HAP-1 (cell line): ENCODE measurements around the gene USP35.
"Not testable (repeated sequence)": the region's sequence is repeated elsewhere in the genome, so short reads cannot be mapped to it uniquely, and the experiment has no call there.

Experiments
- DNase-seq, 2 experiments: peaks; one replicate each; pipeline ENCODE4 v3.0.0-alpha.2; 2016 to 2020; ENCODE audit warnings: low spot score in 2 of 2
- H3K27me3 ChIP-seq: fragments of 250-450 bp; sonication (Bioruptor Pico); 2 replicates; pipeline ENCODE4 v1.5.1; 2020; ENCODE audit warnings: low read depth, mild to moderate bottlenecking, moderate library complexity
- H3K36me3 ChIP-seq: fragments of 250-450 bp; sonication (Bioruptor Pico); replicated peaks from 2 replicates; pipeline ENCODE4 v1.5.1; 2020; ENCODE audit warnings: mild to moderate bottlenecking
- H3K4me1 ChIP-seq: fragments of 250-450 bp; sonication (Bioruptor Pico); 2 replicates; pipeline ENCODE4 v1.5.1; 2020; ENCODE audit warnings: mild to moderate bottlenecking
- H3K4me3 ChIP-seq: fragments of 250-450 bp; sonication (Bioruptor Pico); 2 replicates; pipeline ENCODE4 v1.5.1; 2020; ENCODE audit warnings: mild to moderate bottlenecking, moderate library complexity
- H3K9me3 ChIP-seq: fragments of 250-450 bp; sonication (Bioruptor Pico); 2 replicates; pipeline ENCODE4 v1.5.1; 2020; ENCODE audit warnings: mild to moderate bottlenecking, moderate library complexity
- in situ Hi-C: fragments of 300-500 bp; cut with MboI; formaldehyde crosslinking; loops from 3 replicates; pipeline ENCODE4 v1.14.3; 2020; ENCODE audit warnings: low sequenced_read_pairs, inconsistent platforms, mixed read lengths

USP35 gene

DNA sequence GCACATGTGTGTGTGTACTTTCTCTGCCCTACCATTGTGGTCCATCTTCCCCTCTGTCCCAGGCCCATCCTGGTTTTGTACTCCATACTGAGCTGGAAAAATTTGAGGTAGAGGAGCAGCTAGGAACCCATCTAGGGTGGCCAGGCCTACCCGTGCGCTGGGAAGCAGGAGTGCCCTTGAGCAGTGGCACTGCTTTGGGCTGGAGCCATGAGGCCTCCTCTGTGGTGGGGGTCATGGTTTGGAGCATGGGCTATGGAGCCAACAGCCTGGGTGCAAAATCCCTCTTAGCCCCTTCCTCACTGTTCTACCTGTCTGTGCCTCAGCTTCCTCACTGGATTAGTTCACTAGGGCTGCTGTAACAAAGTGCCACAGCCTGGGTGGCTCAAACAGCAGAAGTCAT lies 27.4 kb upstream of the USP35 start:
- Histone ChIP-seq H3K4me3 (no peak overlapping the region), H3K27me3 (no peaks in the 10 kb centered on the region), H3K9me3 (no peaks in the 10 kb centered on the region), H3K36me3 (no peaks in the 10 kb centered on the region), H3K4me1 (peaks cover 7% of the 10 kb centered on the region)
- DNase-seq = no peak
- in situ Hi-C loops = no loop called here

DNA sequence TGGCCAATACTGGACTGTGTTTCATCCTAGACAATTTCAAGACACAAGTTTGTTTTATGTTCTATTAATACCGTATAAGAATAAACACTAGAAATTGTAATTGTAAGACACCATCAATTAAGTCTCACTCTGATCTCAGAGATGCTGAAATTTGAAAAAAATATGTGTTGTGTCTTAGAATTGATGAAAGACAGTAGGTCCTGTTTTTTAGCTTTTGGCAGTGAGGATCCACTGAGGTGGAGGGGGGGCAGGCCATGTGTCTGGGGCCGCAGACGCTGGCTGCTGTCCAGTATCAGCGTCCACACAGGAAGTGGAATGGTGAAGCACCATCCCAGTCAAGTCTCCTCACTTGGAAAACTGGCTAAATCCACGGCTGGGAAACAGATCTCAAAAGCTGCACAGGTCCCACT lies 26.8 kb upstream of the USP35 start:
- no peak overlapping the region for H3K4me3 ChIP-seq
- in situ Hi-C loops = no loop called here
- no peaks in the 10 kb centered on the region for H3K9me3 ChIP-seq
- peaks cover 2% of the 10 kb centered on the region for H3K4me1 ChIP-seq
- H3K27me3 ChIP-seq = no peaks in the 10 kb centered on the region
- H3K36me3 ChIP-seq = no peaks in the 10 kb centered on the region
- DNase-seq = no peak

DNA sequence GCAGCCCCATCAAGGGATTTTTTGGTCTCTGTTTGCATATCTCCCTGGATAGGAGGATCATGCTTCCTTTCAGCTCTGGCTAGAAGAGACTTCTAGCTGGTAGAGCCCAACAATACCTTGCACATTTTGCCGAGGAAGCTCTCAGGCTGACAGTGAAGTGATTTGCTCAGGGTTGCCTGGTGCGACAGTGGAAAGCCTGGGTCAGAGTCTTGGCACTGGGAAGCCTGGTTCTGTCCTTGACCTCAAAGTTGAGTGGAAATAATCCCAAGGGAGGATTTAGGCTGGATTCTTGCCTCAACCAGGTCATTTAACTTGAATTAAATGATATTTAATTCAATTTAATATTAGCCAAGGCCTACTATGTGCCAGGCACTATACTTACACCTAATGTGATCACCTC lies 24.9 kb upstream of the USP35 start:
- H3K9me3 ChIP-seq = no peaks in the 10 kb centered on the region
- H3K27me3 ChIP-seq = no peaks in the 10 kb centered on the region
- in situ Hi-C loops = no loop called here
- no peak for DNase-seq
- no peaks in the 10 kb centered on the region for H3K4me1 ChIP-seq
- H3K4me3 ChIP-seq = no peak overlapping the region
- no peaks in the 10 kb centered on the region for H3K36me3 ChIP-seq

DNA sequence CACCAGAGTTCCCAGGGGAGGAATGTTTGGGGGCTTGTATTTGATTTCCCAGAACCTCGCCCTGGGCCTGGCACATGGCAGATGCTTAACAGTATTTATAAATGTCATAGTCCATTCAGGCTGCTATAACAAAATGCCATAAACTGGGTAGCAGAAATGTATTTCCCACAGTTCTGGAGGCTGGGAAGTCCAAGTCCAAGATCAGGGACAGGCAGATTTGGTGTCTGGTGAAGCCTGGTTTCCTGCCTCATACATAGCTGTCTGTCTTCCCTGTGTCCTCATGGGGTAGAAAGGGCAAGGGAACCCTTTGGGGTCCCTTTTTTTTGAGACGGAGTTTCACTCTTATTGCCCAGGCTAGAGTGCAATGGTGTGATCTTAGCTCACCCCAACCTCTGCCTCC lies 24.2 kb upstream of the USP35 start:
- Histone ChIP-seq H3K27me3 (no peaks in the 10 kb centered on the region), H3K4me1 (no peaks in the 10 kb centered on the region), H3K9me3 (no peaks in the 10 kb centered on the region), H3K4me3 (no peak overlapping the region), H3K36me3 (no peaks in the 10 kb centered on the region)
- in situ Hi-C loops = no loop called here
- DNase-seq = no peak

DNA sequence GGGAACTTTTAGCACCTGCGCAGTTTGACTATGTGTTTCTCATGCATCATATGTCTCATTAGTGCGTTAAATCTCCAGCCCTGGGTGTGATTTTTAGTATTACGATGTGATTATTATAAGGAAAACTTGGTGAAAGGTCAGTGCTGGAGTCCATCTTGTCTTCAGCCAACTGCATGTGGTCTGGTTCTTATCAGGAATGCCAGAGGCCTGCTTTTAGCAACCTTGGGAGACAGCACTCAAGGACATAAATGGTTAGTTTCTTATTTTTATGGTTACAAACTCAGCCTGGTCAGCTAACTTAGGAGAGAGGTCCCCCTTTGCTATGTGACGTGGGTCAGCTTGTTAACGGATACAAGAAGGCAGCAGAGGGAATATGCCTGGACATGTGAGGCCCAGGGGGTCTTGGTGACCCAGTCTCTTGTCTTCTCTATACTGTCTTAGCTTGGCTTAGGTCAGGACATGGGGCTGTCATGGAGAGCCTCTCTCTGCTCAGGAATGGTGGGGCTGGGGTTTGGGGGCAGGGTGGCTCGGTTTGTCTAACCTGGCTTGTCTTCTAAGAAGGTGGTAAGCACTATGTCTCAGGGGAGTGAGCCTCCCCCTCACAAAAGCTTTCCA lies 21.8 kb upstream of the USP35 start:
- no peak overlapping the region for H3K4me3 ChIP-seq
- in situ Hi-C loops = no loop called here
- no peaks in the 10 kb centered on the region for H3K9me3 ChIP-seq
- DNase-seq = no peak
- no peaks in the 10 kb centered on the region for H3K36me3 ChIP-seq
- no peaks in the 10 kb centered on the region for H3K27me3 ChIP-seq
- no peaks in the 10 kb centered on the region for H3K4me1 ChIP-seq

DNA sequence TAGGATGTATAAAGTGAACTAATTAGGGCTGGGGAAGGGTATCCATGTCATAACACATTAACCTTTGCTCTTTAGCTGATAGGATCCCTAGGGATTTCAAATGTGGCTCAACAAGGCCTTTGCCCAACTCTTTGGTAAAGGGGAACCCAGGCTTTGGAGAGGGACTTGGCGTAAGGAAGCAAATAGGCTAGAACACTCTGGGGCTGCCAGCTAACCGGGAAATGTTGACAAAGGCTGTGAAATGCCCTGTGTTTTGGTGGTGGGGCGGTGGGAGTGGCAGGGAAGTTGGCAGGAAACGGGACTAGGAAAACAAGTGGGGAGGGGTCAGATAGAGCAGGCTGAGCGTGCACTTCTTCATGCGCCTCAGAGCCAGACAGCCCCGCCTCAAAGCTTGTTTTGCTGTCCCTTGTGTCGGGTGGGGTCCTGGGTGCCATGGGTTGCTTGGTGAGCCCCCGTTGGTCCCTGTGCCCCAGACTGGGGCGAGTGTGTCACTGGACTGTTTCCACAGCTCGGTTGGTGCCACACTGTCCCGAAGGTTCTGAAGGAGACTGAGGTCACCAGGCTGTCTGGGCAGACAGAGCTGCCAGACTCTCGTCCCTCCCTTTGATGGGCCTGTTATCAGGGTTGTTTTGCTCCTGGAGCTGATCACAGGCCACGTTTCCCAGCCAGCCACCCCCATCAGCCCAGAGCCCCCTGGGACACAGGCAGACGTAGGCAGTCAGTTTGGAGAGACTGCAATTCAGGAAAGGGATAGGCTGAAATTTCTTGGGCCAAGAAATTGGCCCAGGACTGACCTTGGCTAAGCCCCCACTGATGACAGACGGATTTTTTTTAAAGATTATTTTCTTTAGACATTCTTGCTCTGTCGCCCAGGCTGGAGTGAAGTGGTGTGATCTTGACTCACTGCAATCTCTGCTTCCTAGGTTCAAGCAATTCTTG lies 19.9 kb upstream of the USP35 start:
- no peaks in the 10 kb centered on the region for H3K27me3 ChIP-seq
- no peaks in the 10 kb centered on the region for H3K36me3 ChIP-seq
- H3K9me3 ChIP-seq = no peaks in the 10 kb centered on the region
- H3K4me1 ChIP-seq = no peaks in the 10 kb centered on the region
- in situ Hi-C loops = no loop called here
- DNase-seq = no peak
- H3K4me3 ChIP-seq = no peak overlapping the region

DNA sequence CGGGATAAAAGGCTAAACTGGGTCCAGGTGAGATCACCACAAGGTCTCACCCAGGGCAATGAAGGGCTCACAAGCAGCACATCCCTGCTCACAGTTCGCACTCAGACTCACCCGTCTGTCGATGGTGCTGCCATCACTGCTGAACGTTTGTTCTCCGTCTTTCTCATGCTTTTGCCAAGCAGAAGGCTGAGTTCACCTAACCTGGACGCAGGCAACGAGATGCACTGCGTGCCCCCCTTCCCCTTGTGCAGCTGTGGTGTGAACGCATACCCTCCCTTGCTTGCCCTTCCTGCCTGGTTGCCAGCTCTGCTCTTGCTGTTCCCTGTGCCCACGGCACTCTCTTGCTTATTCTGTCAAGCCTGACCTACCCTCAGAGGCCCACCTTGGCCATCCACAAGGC lies 18.3 kb upstream of the USP35 start:
- H3K9me3 ChIP-seq = no peaks in the 10 kb centered on the region
- no peaks in the 10 kb centered on the region for H3K27me3 ChIP-seq
- DNase-seq = no peak
- in situ Hi-C loops = no loop called here
- no peaks in the 10 kb centered on the region for H3K4me1 ChIP-seq
- H3K4me3 ChIP-seq = no peak overlapping the region
- no peaks in the 10 kb centered on the region for H3K36me3 ChIP-seq

DNA sequence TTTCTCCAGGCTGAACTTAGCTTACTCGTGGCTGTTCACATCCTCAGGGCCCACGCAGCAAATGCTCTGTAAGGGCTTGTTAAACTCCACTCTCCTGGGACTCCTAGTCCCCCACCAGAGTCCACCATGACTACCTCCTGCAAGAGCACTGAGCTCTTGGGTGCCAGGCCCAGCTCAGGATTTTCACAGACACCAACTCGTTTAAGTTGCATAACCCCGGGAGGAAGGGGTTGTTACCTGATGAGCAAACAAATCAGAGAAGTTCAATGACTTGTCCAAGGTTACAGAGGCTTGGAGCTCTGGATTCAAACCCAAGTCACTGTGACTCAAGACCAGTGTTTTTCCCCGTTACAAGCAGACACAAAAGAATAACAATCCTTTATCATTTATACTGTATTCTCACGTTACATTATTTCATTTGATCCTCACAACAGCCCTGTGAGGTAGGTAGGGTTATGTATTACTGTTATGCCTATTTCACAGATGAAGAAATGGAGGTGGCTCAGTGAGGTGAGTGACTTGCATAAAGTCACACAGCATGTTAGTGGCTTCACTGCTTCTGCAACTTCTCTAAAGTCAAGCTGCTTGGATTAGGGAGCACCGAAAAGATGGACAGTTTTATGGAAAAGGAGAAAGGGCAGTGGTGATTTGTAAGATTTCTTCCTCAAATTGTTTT lies 17.7 kb upstream of the USP35 start:
- Histone ChIP-seq H3K36me3 (no peaks in the 10 kb centered on the region), H3K4me1 (no peaks in the 10 kb centered on the region), H3K27me3 (no peaks in the 10 kb centered on the region), H3K4me3 (no peak overlapping the region), H3K9me3 (no peaks in the 10 kb centered on the region)
- DNase-seq = no peak
- in situ Hi-C loops = no loop called here

DNA sequence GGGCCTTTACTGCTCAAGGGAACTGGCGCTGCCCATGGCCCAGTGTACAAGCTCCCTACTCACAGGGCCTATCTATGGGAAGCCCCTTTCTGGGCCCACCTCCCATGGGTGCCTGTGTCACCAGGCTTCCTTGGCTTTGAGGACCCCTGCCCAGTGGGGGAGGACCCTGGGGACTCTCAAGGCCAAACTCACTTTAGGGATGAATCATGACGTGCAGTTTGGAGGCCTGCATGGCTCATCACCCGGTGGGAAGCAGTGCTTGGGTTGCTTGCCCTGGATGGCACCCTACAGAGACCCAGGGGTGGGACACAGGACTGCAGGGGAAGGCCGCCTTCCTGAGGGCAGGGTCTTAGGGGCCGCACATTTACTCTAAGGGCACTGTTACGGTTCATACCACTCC lies 16.8 kb upstream of the USP35 start:
- in situ Hi-C loops = no loop called here
- H3K4me1 ChIP-seq = no peaks in the 10 kb centered on the region
- no peak for DNase-seq
- H3K36me3 ChIP-seq = no peaks in the 10 kb centered on the region
- no peaks in the 10 kb centered on the region for H3K9me3 ChIP-seq
- no peak overlapping the region for H3K4me3 ChIP-seq
- H3K27me3 ChIP-seq = no peaks in the 10 kb centered on the region

DNA sequence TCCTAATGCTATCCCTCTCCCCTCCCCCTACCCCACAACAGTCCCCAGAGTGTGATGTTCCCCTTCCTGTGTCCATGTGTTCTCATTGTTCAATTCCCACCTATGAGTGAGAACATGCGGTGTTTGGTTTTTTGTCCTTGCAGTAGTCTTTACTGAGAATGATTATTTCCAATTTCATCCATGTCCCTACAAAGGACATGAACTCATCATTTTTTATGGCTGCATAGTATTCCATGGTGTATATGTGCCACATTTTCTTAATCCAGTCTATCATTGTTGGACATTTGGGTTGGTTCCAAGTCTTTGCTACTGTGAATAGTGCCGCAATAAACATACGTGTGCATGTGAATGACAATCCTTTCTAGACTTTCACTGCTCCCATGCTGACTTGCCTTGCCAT lies 12.9 kb upstream of the USP35 start:
- H3K4me3 ChIP-seq, H3K9me3 ChIP-seq, H3K27me3 ChIP-seq, H3K36me3 ChIP-seq, H3K4me1 ChIP-seq, in situ Hi-C loops, DNase-seq: not testable (repeated sequence)

DNA sequence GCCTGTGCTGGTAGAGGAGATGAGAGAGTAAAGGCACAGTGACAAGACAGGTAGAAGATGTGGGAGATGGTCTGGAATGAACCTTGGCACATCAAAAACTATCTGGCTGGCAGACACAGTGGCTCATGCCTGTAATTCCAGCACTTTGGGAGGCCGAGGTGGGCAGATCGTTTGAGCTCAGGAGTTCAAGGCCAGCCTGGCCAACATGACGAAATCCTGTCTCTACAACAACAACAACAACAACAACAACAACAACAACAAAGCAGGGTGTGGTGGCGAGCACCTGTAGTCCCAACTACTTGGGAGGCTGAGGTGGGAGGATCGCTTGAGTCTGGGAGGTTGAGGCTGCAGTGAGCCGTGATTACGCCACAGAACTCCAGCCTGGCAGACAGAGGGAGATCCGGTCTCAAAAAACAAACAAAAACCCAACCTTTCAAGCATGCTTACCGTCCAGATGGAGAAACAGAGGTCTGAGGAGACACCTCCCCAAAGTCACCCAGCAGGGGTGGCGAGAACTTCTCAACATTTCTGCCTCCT lies 12.0 kb upstream of the USP35 start:
- H3K4me1 ChIP-seq = no peaks in the 10 kb centered on the region
- no peaks in the 10 kb centered on the region for H3K9me3 ChIP-seq
- no peaks in the 10 kb centered on the region for H3K36me3 ChIP-seq
- H3K27me3 ChIP-seq = no peaks in the 10 kb centered on the region
- in situ Hi-C loops = no loop called here
- H3K4me3 ChIP-seq = no peak overlapping the region
- no peak for DNase-seq

DNA sequence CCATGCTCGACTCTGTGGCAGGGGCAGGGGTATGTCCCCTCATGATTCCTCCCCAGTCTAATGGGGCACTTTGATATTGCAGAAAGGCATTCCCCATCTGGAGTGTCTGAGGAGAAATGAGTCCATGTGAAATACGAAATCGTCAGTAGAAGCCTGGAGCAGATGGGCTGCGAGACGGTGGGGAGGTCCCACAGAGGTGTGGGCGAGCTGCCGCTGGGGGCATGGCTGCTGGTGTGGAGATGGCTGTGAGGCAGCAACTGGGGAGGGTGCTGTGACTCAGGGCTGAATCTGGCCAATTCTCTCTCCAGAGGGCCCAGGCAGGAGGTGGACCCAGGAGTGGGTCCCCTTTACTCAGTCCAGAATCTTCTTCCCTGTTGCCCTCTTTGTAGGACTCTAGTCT lies 11.5 kb upstream of the USP35 start:
- in situ Hi-C loops = no loop called here
- Histone ChIP-seq H3K9me3 (no peaks in the 10 kb centered on the region), H3K4me3 (no peak overlapping the region), H3K27me3 (no peaks in the 10 kb centered on the region), H3K4me1 (no peaks in the 10 kb centered on the region), H3K36me3 (no peaks in the 10 kb centered on the region)
- no peak for DNase-seq

DNA sequence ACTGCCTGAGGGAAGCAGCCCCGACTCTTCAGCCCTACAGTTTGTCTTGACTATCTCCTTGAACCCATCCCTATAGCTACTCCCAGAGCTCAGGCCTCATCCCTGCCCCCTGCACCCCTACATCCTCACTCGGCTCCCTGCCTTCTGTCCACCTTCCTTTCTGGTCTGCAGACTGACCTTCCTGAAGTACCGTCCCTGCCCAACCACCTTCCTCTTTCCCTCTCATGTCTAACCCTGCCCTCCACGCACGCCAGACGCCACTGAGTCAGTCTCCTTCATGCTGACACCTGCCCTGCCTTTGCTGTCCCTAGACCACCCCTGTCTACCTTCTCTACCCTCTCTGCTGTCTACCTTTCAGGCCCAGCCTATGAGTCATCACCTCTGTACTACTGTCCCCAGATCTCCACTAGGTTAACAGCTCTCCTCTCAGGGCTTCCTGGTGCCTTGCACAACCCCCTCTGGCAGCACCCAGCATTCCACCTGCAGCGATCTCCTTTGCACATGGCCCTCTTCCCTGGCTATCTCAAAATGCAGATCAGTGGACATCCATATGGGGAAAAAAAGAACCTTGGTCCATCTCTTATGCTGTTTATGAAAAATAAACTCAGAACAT lies 9.2 kb upstream of the USP35 start:
- in situ Hi-C loops = no loop called here
- H3K36me3 ChIP-seq = no peaks in the 10 kb centered on the region
- H3K4me1 ChIP-seq = no peaks in the 10 kb centered on the region
- H3K9me3 ChIP-seq = no peaks in the 10 kb centered on the region
- H3K27me3 ChIP-seq = no peaks in the 10 kb centered on the region
- H3K4me3 ChIP-seq = no peak overlapping the region
- DNase-seq = no peak

DNA sequence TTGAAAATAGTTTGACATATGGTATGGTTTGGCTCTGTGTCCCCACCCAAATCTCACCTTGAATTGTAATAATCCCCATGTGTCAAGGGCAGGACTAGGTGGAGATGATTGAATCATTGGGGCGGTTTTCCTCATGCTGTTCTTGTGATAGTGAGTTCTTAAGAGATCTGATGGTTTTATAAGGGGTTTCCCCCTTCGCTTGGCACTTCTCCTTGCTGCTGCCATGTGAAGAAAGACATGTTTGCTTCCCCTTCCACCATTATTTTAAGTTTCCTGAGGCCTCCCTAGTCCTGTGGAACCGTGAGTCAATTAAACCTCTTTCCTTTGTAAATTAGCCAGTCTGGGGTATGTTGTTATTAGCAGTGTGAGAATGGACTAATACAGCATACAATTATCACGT lies 8.0 kb upstream of the USP35 start:
- no peaks in the 10 kb centered on the region for H3K27me3 ChIP-seq
- DNase-seq = no peak
- no peaks in the 10 kb centered on the region for H3K4me1 ChIP-seq
- in situ Hi-C loops = no loop called here
- H3K4me3 ChIP-seq = no peak overlapping the region
- H3K9me3 ChIP-seq = no peaks in the 10 kb centered on the region
- H3K36me3 ChIP-seq = no peaks in the 10 kb centered on the region
